ENCODE data around the gene SYTL3.
"Not testable (repeated sequence)": the region's sequence is repeated elsewhere in the genome, so short reads cannot be mapped to it uniquely, and the experiment has no call there.

SYTL3 gene

DNA sequence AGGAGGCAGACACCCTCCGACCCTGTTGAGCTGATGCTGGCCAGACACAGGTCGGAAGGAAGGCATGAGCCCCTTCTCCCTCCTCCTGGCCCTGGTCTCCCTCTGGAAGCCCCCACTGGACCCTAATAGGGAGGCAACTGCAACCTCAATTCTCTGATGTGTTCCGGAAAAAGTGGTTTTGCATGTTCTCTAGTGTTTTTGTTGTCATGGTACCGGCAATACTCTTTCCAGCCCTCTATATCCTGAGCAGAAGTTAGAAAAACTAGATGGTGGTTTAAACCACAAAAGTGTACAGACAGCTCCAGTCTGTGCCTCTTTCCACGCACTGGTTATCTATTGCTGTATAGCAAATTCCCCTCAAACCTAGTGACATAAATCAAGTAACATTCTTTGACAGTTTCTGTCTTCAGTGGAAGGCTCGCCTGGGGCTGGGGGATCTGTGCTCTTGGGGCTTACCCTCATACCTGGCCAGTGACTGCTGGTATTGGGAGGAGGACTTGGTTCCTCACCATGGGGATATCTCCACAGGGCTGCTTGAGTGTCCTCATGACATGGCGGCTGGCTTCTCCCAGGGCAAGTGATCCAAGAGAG, 37.0 kb downstream of the SYTL3 start:
- FAIRE-seq (peak; percentile 38), DNase-seq (ENCODE audit: insufficient read length, low spot score) (peak; percentile 25)
- TF ChIP-seq SPI1 (IDR thresholded peaks at IDR 0.05; ENCODE audit: low read depth, low read length), result 0 out of 2 replicates have a peak, but pooled peaks have one; percentile 4
- no peak for TF ChIP-seq PAX5 (IDR thresholded peaks at IDR 0.05; ENCODE audit: insufficient read depth, low read length, severe bottlenecking)

DNA sequence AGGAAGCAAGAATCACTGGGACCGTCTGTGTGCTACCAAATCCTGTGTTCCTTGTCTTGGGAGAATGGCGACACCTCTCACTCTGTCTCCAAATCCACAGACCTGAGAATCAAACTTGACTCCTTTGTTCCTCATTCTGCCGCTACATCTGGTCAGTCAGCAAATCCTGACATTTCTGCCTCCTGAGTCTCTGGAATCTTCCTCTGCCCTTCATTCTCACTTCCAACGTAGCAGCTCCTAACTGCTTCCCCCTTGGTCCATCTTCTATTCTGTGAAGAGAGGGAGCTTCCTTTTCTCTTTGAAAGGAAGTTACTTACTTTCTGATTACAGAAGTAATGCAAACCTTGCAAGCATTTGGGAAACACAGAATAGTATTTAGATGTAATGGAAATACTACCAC, 37.7 kb downstream of the SYTL3 start:
- TF ChIP-seq PAX5 (IDR thresholded peaks at IDR 0.05; ENCODE audit: insufficient read depth, low read length, severe bottlenecking) (no peak), POLR2A (IDR thresholded peaks at IDR 0.05; ENCODE audit: low read depth, low read length) (no peak), POU2F2 (IDR thresholded peaks at IDR 0.05; ENCODE audit: low read depth, low read length) (no peak), TAF1 (IDR thresholded peaks at IDR 0.05; ENCODE audit: low read depth, low read length) (no peak), SPI1 (IDR thresholded peaks at IDR 0.05; ENCODE audit: low read depth, low read length) (no peak), POLR2AphosphoS5 (IDR thresholded peaks at IDR 0.05; ENCODE audit: low read depth, low read length) (no peak)
- no peak for FAIRE-seq
- DNase-seq (ENCODE audit: insufficient read length, low spot score), result no peak

DNA sequence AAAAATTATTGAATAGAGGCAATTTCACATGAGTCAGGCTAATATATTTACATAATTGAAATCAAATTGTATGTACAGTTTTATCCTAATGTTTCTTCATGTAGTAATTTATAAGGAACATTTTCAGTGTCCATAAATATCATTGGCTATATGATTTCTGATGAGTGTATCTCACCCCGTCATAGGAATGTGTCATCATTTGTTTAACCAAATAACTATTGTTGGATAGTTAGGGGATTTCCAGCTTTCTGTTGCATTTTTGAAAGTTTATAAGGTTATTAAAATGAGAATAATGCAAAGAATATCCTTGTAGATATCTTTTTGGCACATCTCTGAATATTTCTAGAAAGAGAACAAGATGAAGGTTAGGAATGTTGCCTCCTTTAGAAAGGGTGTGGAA, 39.0 kb downstream of the SYTL3 start:
- FAIRE-seq (no peak), DNase-seq (ENCODE audit: insufficient read length, low spot score) (no peak)
- TF ChIP-seq TAF1 (IDR thresholded peaks at IDR 0.05; ENCODE audit: low read depth, low read length) (no peak), PAX5 (IDR thresholded peaks at IDR 0.05; ENCODE audit: insufficient read depth, low read length, severe bottlenecking) (no peak), POU2F2 (IDR thresholded peaks at IDR 0.05; ENCODE audit: low read depth, low read length) (no peak), SPI1 (IDR thresholded peaks at IDR 0.05; ENCODE audit: low read depth, low read length) (no peak), POLR2AphosphoS5 (IDR thresholded peaks at IDR 0.05; ENCODE audit: low read depth, low read length) (no peak), POLR2A (IDR thresholded peaks at IDR 0.05; ENCODE audit: low read depth, low read length) (no peak)

DNA sequence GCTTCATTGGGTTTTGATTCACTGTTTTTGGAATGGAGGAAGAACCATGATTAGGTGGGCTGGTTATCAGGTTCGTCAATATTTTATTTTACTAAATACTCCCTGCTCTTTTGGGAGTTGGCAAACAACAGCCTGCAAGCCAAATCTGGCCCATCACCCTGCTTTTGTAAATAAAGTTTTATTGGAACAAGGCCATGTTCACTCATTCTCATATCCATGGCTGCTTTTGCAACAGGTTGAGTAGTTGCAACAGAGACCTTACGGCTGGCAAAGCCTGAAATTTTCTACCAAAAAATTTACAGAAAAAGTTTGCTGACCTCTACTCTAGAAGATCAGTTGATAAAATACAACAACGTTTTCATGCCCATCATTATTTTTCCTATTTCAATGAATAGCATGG, 45.1 kb downstream of the SYTL3 start:
- no peak for FAIRE-seq
- no peak for TF ChIP-seq TAF1 (IDR thresholded peaks at IDR 0.05; ENCODE audit: low read depth, low read length)
- TF ChIP-seq POLR2AphosphoS5 (IDR thresholded peaks at IDR 0.05; ENCODE audit: low read depth, low read length), result no peak
- TF ChIP-seq POU2F2 (IDR thresholded peaks at IDR 0.05; ENCODE audit: low read depth, low read length), result no peak
- no peak for DNase-seq (ENCODE audit: insufficient read length, low spot score)

DNA sequence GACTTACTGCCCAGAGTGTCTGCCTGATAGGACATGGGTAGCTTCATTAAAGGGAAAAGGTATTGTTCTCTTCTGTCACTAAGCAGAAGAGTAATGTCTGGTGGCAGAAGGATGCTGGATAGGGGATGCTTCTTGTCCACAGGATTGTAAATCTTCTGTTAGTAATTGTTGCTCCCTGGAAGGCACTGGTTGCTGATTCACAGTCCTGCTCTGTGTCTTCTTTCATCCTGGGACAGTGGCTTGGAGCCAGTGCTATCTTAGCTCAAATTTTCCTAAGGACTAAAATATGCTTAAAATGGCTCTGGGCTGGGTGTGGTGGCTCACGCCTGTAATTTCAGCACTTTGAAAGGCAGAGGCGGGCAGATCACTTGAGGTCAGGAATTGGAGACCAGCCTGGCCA, 48.0 kb downstream of the SYTL3 start:
- no peak for DNase-seq (ENCODE audit: insufficient read length, low spot score)
- TF ChIP-seq PAX5 (IDR thresholded peaks at IDR 0.05; ENCODE audit: insufficient read depth, low read length, severe bottlenecking) (no peak), POLR2AphosphoS5 (IDR thresholded peaks at IDR 0.05; ENCODE audit: low read depth, low read length) (no peak), POLR2A (IDR thresholded peaks at IDR 0.05; ENCODE audit: low read depth, low read length) (no peak), TAF1 (IDR thresholded peaks at IDR 0.05; ENCODE audit: low read depth, low read length) (no peak), SPI1 (IDR thresholded peaks at IDR 0.05; ENCODE audit: low read depth, low read length) (no peak), POU2F2 (IDR thresholded peaks at IDR 0.05; ENCODE audit: low read depth, low read length) (no peak)

DNA sequence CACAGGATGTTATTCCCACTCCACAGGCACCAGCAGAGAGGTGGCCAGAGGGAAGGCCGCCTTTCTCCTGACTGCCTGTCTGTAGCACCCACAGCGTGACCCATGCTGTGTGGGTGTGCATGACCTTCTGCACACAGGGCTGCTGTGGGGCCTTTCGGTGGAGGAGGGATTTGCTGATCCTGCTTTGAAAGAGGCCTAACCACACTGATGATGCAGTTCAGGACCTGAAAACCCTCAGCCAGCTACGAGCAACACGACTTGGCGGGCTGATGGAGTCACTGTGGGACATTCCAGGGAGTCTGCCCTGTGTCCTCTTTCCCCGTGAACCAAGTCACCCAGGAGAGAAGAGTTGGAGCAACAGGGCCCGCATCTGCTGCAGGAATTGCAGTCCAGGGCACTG, 49.1 kb downstream of the SYTL3 start:
- FAIRE-seq (no peak), DNase-seq (ENCODE audit: insufficient read length, low spot score) (no peak)
- TF ChIP-seq POU2F2 (IDR thresholded peaks at IDR 0.05; ENCODE audit: low read depth, low read length) (no peak), POLR2A (IDR thresholded peaks at IDR 0.05; ENCODE audit: low read depth, low read length) (no peak), TAF1 (IDR thresholded peaks at IDR 0.05; ENCODE audit: low read depth, low read length) (no peak)

More for the DNA sequence above, 48.0 kb downstream of the SYTL3 start:
- FAIRE-seq, result no peak

DNA sequence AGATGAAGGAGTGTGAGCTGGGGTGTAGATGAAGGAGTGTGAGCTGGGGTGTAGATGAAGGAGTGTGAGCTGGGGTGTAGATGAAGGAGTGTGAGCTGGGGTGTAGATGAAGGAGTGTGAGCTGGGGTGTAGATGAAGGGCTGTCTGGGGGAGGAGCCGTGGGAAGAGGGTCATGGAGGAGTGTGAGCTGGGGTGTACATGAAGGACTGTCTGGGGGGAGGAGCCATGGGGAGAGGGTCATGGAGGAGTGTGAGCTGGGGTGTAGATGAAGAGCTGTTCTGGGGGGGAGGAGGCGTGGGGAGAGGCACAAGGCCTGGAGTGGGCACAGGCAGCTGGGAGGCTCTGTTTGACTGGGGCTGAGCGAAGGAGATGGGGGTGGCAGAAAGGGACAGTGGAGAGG, 51.4 kb downstream of the SYTL3 start:
- FAIRE-seq, result peak; percentile 23
- DNase-seq (ENCODE audit: insufficient read length, low spot score), result not testable (repeated sequence)

DNA sequence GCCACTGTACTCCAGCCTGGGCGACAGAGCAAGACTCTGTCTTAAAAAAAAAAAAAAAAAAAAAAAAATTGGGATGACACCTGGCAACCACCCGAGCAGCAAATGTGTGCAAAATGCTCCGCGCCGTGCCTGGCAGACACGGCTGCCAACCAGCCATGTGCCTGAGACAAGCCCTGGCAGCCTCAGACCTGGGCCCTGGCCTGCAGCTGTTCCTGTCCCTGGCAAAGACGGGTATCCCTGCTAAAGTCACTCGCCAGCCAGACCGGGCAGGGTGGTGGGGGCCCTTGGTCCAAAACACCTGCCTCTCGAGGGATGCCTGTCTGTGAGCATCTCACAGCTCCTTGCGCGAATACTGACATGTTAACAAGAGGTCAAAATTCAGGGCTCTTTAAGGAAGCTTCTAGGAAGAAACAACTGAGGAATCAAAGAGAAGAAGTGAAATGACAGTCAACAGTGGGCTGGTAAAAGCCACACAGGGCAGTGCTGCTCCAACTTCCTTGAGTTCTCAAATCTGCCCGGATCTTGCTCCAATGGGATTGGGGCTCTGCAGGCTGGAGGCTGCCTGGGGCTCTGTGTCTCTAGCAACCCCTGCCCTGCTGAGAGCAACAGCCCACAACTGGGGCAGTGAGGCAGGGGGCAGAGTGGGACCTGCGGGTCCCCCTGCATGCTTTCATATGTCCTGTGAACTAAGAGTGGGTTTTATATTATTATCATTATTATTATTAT, 53.4 kb downstream of the SYTL3 start:
- no peak for TF ChIP-seq POLR2AphosphoS5 (IDR thresholded peaks at IDR 0.05; ENCODE audit: low read depth, low read length)
- no peak for TF ChIP-seq POU2F2 (IDR thresholded peaks at IDR 0.05; ENCODE audit: low read depth, low read length)
- FAIRE-seq, result no peak

DNA sequence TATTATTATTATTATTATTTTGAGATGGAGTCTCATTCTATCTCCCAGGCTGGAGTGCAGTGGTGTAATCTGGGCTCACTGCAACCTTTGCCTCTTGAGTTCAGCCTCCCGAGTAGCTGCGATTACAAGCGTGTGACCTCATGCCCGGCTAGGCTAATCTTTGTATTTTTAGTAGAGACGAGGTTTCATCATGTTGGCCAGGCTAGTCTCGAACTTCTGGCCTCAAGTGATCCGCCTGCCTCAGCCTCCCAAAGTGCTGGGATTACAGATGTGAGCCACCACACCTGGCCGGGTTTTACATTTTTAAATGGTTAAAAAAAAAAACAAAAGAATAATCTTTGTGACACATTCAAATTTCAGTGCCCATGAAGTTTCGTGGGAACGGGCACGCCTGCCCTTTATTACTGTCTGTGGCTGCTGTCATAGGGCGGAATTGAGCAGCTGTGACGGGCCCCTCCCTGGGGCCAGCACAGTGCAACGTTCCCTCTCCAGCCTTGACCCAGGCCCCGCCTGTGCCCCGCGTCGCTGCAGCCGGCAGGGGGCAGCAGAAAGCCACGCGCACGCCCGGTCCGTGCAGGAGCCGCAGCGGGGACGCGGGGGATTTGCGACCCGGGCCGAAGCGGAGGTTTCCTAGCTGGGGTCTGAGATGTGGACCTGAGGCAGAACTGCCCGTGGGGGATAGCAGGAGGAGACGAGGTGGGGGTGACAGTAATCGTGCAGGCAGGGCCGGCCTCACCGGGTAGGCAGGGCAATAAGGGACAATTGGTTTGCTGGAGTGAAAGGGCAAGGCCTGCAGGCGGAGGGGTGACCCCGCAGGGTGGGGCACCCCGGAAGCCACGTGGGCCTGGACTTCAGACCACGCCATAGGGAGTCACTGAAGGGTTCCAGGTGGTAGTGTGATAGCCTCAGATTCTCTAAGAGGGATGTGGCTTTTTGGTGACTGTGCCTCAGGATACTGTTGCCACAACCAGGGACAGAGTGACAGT, 54.3 kb downstream of the SYTL3 start:
- FAIRE-seq, result peak; percentile 91
- peak; percentile 83 for DNase-seq (ENCODE audit: insufficient read length, low spot score)
- TF ChIP-seq PAX5 (IDR thresholded peaks at IDR 0.05; ENCODE audit: insufficient read depth, low read length, severe bottlenecking) (peak; percentile 51), POU2F2 (IDR thresholded peaks at IDR 0.05; ENCODE audit: low read depth, low read length) (peak; percentile 26; the same call in 1 of the 2 replicates), TAF1 (IDR thresholded peaks at IDR 0.05; ENCODE audit: low read depth, low read length) (no peak)

More for the DNA sequence above, 53.4 kb downstream of the SYTL3 start:
- no peak for DNase-seq (ENCODE audit: insufficient read length, low spot score)

DNA sequence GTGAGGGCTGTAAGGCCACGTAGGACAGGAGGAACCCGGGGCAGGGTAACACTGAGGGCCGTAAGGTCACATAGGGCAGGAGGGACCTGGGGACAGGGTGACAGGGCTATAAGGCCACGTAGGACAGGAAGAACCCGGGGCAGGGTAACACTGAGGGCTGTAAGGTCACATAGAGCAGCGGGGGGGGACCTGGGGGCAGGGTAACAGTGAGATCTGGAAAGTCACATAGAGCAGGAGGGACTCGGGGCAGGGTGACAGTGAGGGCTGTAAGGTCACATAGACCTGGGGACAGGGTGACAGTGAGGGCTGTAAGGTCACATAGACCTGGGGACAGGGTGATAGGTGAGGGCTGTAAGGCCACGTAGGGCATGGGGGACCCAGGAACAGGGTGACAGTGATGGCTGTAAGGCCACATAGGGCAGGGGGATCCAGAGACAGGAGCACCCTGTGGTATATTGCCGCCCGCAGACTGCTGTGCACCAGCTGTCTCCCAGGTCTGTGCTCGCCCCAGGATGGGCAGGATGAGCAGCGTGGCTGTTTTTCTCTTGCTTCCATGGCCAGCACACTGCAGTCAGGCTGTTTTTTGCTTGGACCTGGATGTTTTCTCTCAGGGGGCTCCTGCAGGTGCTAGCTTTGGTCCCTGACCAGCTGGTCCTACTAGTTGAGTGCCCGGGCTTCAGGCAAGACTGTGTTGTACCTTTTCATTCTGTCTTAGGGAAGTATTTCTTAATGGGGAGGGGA, 55.7 kb downstream of the SYTL3 start:
- no peak for DNase-seq (ENCODE audit: insufficient read length, low spot score)
- TF ChIP-seq POU2F2 (IDR thresholded peaks at IDR 0.05; ENCODE audit: low read depth, low read length) (no peak), POLR2AphosphoS5 (IDR thresholded peaks at IDR 0.05; ENCODE audit: low read depth, low read length) (no peak), PAX5 (IDR thresholded peaks at IDR 0.05; ENCODE audit: insufficient read depth, low read length, severe bottlenecking) (no peak), TAF1 (IDR thresholded peaks at IDR 0.05; ENCODE audit: low read depth, low read length) (no peak), SPI1 (IDR thresholded peaks at IDR 0.05; ENCODE audit: low read depth, low read length) (no peak), POLR2A (IDR thresholded peaks at IDR 0.05; ENCODE audit: low read depth, low read length) (no peak)
- FAIRE-seq, result no peak
